CD4-positive, alpha-beta T cell treated with Interleukin-6 at 100 ng/mL for 8 hours (primary cell): ENCODE measurements around the gene MAGI2.

Source experiments
- DNase-seq: peaks from one replicate; pipeline ENCODE4 v3.0.0-alpha.2; 2020; ENCODE audit warnings: mixed read lengths, low spot score

Gene MAGI2

GRCh38 chr7:79302293-79302692 is 151.2 kb downstream of the MAGI2 start:
- no peak for DNase-seq

- DNase-seq: no peak
Observed at GRCh38 chr7:79301419-79301818, 152.0 kb downstream of the MAGI2 start.

GRCh38 chr7:79300573-79300972 is 152.9 kb downstream of the MAGI2 start:
- DNase-seq: no peak

GRCh38 chr7:79298145-79298760 is 155.2 kb downstream of the MAGI2 start:
- no peak for DNase-seq

- no peak for DNase-seq
Observed at GRCh38 chr7:79296553-79297320, 156.7 kb downstream of the MAGI2 start.

- DNase-seq: no peak
Observed at GRCh38 chr7:79293655-79294142, 159.8 kb downstream of the MAGI2 start.

GRCh38 chr7:79292834-79293233 is 160.6 kb downstream of the MAGI2 start:
- DNase-seq: no peak

GRCh38 chr7:79291498-79291865 is 162.0 kb downstream of the MAGI2 start:
- DNase-seq: no peak

GRCh38 chr7:79290841-79291497 is 162.5 kb downstream of the MAGI2 start:
- no peak for DNase-seq

GRCh38 chr7:79290398-79290797 is 163.1 kb downstream of the MAGI2 start:
- DNase-seq: no peak

GRCh38 chr7:79288655-79289054 is 164.8 kb downstream of the MAGI2 start:
- no peak for DNase-seq

GRCh38 chr7:79287981-79288380 is 165.5 kb downstream of the MAGI2 start:
- no peak for DNase-seq

GRCh38 chr7:79286181-79286580 is 167.3 kb downstream of the MAGI2 start:
- no peak for DNase-seq

- DNase-seq: no peak
Observed at GRCh38 chr7:79285756-79286155, 167.7 kb downstream of the MAGI2 start.

GRCh38 chr7:79284211-79284610 is 169.3 kb downstream of the MAGI2 start:
- no peak for DNase-seq

GRCh38 chr7:79282882-79283602 is 170.4 kb downstream of the MAGI2 start:
- DNase-seq: no peak

- no peak for DNase-seq
Observed at GRCh38 chr7:79282070-79282694, 171.3 kb downstream of the MAGI2 start.

- DNase-seq: no peak
Observed at GRCh38 chr7:79281426-79281825, 172.0 kb downstream of the MAGI2 start.

GRCh38 chr7:79272938-79273337 is 180.5 kb downstream of the MAGI2 start:
- no peak for DNase-seq

GRCh38 chr7:79272066-79272669 is 181.3 kb downstream of the MAGI2 start:
- no peak for DNase-seq

- DNase-seq: no peak
Observed at GRCh38 chr7:79268730-79269129, 184.7 kb downstream of the MAGI2 start.

GRCh38 chr7:79258826-79259225 is 194.6 kb downstream of the MAGI2 start:
- DNase-seq: no peak
